HG03460 (cell line): ENCODE results near the gene HHIPL2.

Experiments used
- ATAC-seq: cut with Tn5 transposase; IDR thresholded peaks from one replicate; pipeline ENCODE4 v1.9.1; 2021; ENCODE audit not compliant: unreplicated experiment

Gene HHIPL2

DNA sequence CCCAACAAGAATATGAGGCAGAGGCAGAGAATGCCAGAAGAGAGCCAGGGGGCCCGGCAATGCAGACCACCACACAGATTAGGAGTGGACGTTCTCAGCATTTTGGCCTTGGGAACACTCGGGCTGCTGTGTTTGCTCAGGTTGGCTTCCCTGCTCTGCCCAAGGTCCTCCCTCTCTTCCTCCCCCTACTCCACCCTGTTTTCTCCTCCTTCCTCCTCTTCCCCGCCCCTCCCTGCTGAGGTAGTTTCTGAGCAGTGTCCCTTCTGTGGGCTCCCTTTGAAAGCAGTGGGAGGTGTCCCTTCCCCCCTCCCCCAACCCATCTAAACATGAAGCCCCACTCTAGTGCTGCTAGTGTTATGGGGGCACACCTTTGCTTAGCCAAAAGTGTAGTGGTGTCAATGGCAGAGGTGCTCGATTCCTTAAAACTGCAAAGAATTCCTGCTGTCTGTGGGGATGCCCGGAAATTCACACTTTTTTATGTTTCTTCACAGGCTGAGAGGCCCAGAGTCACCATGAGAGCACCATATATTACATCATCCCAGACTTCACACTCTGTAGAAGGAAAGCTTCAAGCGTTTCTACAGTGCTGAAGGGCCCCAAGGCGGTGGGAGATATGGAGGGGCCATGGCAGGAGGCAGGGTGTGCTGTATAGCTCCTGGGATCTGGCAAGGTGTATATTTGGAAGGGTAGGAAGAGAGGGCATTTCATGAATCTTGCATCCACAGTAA lies at the start of gene HHIPL2:
Gene HHIPL2, minus strand, starts transcription at position 161 of the 728 bp plus-strand sequence. Its CDS starts 60 bp downstream, at position 101.
- no peak for ATAC-seq

DNA sequence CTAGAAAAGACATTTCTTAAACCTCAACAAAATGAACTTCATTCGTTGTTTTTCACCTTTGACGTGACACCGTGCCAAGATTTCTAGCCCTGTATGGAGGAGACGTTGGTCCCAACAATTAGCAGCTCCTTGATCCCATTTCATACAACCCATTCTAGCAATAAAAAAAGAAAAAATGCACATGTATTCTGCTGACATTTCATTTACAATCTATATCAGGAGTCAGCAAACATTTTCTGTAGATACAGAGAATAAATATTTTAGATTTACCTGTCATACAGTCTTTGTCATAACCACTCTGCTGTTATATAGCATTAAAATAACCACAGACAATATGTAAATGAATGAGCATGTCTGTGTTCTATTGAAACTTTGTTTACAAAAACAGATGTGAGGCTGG lies 48.8 kb upstream of the HHIPL2 start:
- no peak for ATAC-seq

DNA sequence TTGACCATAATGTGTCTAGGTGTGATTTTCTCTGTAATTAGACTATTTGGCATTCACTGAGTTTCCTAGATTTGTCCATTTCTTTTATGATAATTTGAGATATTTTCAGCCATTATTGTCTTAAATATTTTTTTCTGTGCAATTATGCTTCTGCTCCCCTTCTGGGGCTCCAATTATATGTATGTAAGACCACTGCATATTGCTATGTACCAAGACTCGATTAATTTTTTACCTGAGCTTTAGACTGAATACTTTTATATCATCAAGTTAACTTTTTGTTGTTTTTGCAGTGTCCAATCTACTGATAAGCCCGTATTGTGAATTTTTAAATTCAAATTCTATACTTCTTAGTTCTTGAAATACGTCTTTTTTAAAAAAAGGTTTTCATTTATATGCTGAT lies 46.9 kb upstream of the HHIPL2 start:
- no peak for ATAC-seq

DNA sequence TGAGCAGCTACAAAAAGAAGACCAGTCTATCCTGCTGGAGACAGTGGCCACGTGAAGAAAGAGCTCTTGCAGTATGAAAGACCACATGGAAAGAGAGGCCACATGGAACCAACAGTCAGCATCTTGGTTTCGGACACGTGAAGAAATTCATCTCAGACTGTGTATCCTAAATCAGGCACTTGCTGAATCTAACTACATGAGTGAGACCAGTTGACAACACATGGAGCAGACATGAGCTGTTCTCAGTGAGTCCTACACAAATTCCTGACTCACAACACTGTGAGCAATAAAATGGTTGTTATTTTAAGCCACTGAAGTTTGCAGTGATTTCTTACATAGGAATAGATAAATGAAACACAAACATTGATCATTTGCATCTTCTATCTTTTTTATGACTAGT lies 44.3 kb upstream of the HHIPL2 start:
- no peak for ATAC-seq

DNA sequence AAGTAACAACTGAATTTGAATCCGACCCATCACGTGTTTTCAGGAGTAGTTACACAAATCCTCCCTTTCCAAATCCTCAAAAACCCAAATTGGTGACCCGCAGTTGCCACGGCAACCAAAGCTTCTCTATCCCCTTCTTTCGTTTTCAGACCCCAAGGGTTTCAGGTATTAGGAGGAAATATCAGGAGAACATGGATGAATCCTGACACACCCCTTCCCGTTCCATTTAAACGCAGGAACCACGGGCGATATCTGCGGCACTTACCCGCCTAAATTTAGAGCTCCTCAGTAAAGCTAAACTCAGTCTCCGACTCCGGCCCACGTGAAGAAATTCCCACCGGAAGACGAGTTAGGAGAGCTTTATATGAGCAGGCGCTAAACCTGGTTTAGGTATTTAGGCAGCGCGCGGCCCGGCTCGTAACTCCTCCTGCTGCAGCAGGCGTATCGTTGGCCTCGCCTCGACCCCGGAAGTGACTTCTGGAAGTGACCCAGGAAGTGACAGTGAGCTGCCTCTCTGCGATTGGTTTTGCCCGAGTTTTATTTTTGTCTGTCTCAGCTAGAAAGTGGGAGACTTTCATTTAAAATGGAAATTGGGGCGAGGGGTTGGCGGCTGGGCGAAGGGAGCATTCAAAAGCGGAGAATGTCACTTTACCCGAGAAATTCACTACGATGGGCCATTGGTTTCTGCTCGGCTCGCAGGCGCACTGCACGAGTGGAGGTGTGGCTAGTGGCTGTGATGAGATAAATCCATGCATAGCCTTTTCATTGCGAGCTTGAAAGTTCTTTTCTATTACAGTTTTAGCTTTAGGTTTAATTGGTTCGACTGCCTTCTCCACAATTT lies 41.8 kb upstream of the HHIPL2 start, which contains the start of gene TAF1A:
Gene TAF1A, minus strand, starts transcription at position 472 of the 841 bp plus-strand sequence.
- ATAC-seq = peak; percentile 100

DNA sequence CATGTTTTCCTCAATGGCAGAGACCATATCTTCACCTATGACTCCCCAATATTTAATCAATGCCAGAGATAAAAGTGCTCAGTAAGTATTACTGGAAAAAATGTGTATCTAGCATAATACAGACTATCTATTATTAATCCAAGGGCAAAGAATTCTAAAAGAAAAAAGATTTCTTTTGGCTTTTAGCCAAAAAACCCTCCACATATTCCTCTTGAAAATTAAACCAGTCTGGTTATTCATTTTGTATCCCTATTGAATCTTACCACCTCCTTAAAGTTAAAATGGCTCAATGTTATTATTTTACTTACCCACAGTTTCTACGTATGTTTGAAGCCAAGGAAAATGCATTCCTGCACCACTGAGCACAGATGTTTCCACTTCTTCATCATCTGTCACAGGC lies 40.2 kb upstream of the HHIPL2 start:
- ATAC-seq = no peak

DNA sequence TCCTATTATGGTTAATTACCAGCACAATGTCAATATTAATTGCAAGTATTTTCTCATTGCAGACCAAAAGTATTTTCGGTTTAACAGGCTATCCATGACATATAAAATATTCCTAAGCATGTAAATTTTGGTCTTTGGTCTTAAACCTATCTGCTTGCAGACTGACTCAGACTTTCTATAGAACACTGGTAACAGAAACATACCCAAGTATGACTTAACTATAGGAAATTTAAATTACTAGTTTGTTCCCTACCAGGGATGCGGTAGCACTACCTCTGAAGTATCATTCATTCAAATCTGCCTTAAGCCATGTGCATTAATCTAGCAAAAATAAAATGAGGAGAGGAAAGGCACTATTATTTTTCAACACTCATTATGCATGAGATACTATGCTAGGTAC lies 38.9 kb upstream of the HHIPL2 start:
- no peak for ATAC-seq

DNA sequence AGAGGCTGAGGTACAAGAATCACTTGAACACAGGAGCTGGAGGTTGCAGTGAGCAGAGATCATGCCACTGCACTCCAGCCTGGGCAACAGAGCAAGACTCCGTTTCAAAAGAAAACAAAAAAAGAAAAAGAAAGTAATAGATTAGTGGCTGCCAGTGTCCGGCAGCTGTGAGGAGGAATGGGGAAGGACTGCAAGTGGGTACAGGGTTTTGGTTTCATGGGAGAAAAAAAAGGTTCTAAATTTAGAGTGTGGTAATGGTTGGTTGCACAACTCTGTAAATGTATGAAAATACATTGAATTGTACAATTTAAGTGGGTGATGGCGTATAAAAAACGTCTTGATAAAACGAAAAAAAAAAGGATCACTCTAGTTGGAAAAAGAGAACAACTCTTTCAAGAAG lies 35.2 kb upstream of the HHIPL2 start:
- ATAC-seq = peak; percentile 90

DNA sequence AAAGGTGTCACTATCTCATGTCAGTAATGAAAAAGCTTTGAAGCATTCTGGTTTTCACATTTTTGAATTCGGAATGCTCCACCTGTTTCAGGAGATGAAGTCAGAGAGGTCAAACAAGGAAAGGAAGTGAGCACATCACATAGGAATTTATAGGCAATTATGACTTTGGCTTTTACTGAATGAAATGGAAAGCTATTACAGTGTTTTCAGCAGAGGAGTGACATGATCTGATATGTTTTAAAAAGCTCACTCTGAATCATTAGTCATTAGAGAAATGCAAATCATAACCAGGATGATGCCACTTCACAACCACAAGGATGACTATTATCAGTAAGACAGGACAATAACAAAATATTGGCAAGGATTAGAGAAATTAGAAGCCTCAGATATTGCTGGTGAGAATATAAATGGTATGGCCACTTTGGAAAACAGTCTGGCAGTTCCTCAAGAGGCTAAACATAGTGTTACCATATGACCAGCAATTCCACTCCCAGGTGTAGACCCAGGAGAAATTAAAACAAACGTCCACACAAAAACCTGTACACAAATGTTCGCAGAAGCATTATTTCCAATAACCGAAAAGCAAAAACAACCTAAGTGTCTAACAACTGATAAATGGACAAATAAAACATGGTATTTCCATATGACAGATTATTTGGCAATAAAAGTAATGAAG lies 34.3 kb upstream of the HHIPL2 start:
- peak; percentile 52 for ATAC-seq

DNA sequence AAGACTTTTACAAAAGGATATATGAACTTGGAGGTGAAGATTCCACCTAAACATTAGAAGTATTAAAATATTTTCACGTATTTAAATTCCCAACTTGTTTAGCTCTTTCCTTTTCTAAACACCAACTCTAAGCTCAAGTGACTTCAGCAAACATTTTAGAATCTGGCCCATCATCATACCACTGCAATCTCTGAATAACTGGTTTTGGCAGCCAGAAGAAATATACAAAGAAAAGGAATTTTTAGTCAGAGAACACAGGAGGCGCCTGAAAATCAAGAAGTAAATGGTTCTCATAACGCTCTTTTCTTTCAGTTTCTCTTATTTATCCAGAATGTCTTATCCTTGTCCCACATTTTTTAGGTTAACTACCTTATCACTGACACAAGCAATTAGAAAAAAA lies 31.4 kb upstream of the HHIPL2 start:
- no peak for ATAC-seq

DNA sequence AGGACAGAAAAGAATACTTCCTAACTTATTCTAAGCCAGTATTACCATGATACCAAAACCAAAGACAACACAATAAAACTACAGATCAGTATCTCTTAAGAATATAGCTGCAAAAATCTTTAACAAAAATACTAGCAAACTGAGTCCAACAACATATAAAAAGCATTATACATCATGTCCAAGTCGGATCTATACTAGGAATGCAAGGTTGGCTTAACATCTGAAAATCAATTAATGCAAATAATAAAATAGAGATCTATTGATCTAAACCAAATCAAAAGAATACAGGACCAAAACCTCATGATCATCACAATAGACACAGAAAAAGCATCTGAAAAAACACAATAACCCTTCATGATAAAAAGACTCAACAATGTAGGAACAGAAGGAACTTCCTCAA lies 22.9 kb upstream of the HHIPL2 start:
- ATAC-seq = no peak

DNA sequence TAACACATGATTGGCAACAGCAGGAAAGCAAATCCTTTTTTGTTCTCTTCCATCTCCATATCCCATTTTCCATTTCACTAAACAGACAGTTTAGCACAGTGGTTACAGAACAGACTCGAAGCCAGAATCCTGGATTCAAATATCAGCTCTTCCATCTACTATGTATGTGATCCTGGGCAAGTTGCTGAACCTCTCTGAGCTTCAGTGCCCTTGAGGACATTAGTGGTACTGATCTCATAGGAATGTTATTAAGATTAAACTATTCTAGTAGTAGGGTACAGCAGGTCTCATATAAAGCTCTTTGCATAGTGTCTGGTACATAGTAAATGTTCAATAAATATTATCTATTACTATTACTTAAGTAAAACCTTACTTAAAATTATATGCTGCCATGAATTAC lies 13.8 kb upstream of the HHIPL2 start:
- no peak for ATAC-seq

DNA sequence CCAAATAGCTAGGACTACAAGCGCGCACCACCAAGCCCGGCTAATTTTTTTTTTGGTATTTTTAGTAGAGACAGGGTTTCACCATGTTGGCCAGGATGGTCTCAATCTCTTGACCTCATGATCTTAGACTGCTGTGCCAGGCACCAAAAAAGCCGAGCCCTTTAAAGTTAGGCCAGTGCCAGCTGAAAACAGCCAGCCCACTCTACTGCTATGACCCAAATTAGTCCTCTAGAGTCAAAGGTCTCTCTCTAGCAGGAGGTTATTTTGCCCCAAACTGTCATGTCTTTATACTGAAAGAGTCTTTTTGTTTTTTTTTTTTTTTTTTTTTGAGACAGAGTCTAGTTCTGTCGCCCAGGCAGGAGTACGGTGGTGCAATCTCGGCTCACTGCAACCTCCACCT lies 9.7 kb upstream of the HHIPL2 start:
- no peak for ATAC-seq

DNA sequence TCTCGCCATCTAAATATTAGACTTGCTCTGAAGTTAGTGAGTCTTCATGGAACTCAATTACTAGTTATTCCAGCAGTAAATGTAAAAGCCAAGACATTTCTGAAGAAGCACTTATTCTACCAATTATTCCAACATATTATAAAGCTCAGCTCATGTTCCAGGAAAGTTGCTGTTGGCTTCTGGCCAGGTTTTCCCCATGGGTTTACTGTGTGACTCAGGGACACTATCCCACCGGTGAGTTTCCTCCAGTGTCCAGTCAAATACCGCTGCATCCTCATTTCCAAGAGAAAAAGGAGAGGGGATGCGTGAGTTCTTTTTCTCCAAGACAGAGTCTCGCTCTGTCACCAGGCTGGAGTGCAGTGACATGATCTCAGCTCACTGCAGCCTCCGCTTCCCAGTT lies 9.2 kb upstream of the HHIPL2 start:
- no peak for ATAC-seq

DNA sequence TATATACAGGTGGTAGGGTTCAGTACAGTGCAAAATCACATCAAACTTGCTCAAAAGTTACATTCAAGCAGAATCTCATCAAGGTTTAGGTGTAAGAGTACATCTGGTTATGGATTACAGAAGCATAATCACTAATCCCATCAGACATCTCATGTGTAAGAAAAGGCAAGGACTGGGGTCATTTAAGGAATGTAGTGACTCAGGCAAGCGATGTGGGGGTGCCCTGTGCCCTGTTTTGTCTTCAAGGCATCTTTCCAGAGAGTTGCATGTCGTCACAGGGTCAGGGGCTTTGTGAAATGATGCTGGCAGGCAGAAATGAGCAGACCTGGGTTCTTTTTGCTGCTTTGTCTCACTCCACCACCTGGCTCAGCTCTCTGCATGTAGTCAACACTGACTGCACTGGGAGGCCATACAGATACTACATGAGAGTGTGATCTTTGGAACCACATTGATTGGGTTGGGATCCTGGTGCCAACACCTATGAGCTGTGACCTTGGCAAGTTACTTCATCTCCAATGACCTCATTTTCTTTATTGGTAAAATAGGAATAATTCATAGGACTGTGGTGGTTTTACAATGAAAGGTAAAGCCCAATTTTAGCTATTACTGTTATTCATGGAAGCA lies 8.2 kb upstream of the HHIPL2 start:
- ATAC-seq = no peak

DNA sequence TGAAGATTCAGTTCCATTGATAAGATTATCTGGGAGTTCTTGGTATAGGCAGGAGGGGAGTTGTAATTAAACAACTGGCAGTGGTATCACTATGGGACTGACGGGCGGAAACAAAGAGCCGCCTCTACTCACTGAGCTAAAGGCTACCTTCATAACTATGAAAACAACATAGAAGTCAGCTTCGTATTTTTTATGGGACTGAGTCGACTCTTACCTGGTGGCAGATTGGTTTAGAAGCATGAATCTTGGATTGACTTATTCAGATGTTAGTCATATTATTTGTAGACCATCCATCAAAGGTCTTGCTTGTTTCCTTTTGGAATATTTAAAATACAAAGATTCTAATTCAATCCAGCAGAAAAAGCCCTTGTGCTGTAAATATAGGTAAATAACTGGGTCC lies 6.3 kb upstream of the HHIPL2 start:
- no peak for ATAC-seq

DNA sequence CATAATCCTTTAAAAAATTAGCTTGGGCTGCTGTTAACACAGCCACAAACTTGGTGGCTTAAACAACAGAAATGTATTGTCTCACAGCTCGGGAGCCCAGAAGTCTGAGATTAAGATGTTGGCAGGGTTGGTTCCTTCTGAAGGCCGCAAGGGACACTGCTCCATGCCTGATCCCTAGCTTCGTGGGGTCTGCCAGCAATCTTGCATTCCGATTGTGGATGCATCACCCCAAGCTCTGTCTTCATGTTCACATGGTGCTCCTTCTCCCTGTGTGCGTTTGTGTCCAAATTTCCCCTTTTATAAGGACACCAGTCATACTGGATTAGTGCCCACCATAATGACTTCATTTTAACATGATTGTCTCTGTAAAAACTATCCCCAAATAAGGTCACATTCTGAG lies 5.0 kb upstream of the HHIPL2 start:
- ATAC-seq = no peak

DNA sequence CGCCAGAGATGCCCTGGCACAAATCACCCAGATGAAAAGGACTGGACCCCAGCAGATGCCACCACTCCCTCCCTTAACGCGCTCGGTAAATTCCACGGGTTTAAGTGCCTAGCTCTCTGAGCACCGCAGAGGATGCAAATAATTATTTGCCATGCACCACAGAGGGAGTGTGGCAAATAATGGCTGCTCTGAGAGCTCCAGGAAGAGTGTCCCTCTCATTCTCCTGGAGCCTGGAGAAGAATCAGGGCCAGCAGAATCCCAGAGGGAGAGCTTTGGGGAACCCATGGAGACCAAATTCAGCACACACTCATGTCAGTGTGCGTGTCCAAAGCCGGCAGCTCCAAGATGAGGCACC lies 667 bp downstream of the HHIPL2 start:
- ATAC-seq = no peak

DNA sequence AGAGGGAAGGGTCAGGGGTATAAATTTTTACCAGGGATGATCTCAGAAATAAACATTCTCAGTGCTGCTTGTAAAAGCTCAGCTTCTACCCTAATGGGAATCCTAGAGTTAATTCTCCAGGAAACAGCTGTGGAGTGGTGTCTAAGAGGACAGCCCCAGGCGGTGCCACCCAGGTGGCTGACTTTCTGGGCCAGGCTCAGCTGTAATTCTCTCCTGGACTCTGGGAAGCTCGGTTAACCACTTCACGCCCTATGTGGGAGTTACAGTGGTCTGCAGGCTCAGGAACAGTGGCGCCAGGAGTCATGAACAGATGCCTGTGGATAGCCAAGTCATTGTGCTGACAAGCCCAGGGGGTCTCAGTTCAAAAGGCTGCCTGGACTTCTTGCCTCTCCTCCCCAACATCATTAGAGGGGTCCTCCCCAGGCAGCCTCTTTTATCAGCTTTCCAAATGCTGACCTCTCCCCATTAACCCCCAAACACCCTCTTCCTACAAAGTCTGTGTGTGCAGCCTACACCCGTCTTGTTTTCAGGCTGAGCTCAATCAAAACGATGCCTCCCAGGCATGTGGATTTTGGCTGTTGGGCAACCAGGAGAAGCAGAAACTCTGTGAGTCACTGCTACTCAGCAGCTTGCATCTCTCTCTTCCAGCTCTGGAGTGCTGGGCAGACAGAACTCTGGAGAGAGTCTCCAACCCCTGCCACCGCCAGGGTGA lies 1.2 kb downstream of the HHIPL2 start:
- ATAC-seq = no peak

DNA sequence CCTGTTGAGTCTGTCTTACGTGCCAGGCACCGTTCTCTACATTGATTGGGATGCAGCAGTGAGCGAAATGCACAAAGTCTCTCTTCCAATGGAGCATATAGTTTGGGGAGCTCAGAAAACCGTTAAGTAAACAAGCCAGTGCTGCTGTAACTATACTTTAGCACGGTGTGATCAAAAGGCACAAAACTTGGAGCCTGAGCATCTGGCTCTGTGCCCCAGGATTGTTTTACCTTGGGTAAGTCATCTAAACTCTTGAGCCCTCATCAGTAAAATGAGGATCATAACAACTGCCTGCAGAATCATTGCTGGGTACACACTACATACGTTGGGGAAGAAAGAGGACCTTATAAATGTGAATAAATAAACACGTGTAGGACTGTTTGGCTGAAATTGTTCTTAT lies 1.8 kb downstream of the HHIPL2 start:
- ATAC-seq = no peak

DNA sequence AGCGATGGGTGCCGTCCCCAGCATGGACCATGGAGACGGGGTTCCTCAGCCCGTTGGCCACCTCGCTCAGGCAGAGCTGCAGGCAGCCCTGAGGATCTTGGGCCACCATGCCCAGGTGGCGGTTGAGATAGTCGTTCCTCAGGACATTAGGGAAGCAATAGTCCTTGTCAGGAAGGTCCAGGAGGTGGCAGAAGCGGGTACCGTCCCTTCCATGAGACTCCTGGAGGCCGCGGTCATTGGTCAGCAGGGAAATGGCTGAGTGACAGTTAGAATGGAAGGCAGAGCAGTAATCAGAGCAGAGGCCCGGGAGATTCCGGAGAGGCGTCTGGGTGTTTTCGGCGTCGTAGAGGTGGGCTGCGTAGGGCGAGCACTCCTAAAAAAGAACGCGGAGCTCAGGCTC lies 4.1 kb downstream of the HHIPL2 start:
- ATAC-seq = no peak
